Measurements from ENCODE around the gene CCDC171. TPM values are rescaled to one million over a fixed set of nuclear protein-coding genes. Genes with fewer than 3 reads are reported as not detected.

CCDC171 gene
- total RNA-seq, 2 donors from 2014 or later = 2.3 to 4.7 TPM

DNA sequence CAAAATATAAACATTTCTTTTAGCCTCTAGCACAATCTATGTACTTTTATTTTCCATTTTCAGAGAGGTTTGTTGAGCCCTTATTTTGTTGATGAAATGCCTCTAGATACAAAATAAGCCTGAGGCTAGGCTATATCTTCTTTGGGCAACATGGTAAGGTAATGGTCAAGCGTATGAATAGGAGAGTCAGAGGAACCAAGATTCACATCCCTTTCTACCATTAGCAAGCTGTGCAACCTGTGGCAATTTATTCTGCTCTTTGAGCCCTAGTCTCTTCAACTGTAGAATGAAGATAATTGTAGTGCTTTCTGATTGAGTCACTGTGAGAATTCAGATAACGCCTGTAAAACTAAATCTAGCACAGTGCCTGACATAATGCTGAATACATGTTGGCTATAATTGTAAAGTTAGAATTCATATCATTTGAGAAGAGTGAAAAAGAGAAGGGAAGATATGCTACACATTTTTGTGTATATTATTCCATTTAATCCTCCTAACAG, 412.5 kb downstream of the CCDC171 start:
- Histone ChIP-seq H3K4me1 (no peaks in the 10 kb centered on the region), H3K36me3 (replicated peaks in 1 of 2; ENCODE audit: insufficient read depth in 1 of 2, low read depth in 2 of 2) (no peaks in the 10 kb centered on the region), H3K9me3 (no peaks in the 10 kb centered on the region), H3K27me3 (no peaks in the 10 kb centered on the region), H3K27ac (no peak overlapping the region), H3K4me3 (no peak overlapping the region)
- intact Hi-C loops (cut with DNase I) = no loop called here
- DNase-seq (no peak), ATAC-seq (no peak)
- WGBS, 2 donors = 88 to 96% methylated on average over 2 of the region's 2 CpGs
- TF ChIP-seq, protein P1, sequence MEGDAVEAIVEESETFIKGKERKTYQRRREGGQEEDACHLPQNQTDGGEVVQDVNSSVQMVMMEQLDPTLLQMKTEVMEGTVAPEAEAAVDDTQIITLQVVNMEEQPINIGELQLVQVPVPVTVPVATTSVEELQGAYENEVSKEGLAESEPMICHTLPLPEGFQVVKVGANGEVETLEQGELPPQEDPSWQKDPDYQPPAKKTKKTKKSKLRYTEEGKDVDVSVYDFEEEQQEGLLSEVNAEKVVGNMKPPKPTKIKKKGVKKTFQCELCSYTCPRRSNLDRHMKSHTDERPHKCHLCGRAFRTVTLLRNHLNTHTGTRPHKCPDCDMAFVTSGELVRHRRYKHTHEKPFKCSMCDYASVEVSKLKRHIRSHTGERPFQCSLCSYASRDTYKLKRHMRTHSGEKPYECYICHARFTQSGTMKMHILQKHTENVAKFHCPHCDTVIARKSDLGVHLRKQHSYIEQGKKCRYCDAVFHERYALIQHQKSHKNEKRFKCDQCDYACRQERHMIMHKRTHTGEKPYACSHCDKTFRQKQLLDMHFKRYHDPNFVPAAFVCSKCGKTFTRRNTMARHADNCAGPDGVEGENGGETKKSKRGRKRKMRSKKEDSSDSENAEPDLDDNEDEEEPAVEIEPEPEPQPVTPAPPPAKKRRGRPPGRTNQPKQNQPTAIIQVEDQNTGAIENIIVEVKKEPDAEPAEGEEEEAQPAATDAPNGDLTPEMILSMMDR (IDR thresholded peaks at IDR 0.05) = no peak
- no peak for TF ChIP-seq POLR2A (IDR thresholded peaks at IDR 0.05)

DNA sequence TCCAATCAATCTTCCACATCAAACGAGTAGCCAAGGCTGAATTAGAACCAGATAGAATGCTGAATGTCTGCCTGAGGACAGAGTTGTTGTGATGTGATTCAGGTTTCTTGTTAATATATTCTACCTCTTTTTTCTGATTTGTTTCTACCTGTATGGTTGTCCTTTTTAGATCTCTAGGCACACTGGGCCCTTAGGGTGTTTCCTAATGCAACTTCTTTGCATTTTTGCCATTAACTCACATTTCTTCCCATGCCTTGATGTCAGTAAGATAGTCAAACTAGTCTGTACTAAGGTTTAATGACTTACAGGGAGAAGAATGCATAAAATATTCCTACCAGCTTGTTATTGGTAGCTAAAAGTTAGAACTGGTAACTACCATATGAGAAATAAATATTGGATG, 413.6 kb downstream of the CCDC171 start:
- DNase-seq (no peak), ATAC-seq (no peak)
- TF ChIP-seq POLR2A (IDR thresholded peaks at IDR 0.05) = no peak
- TF ChIP-seq, protein P1 (IDR thresholded peaks at IDR 0.05) = no peak
- no peaks in the 10 kb centered on the region for H3K36me3 ChIP-seq (replicated peaks in 1 of 2; ENCODE audit: insufficient read depth in 1 of 2, low read depth in 2 of 2)
- H3K27ac ChIP-seq = no peak overlapping the region
- H3K27me3 ChIP-seq = no peaks in the 10 kb centered on the region
- H3K9me3 ChIP-seq = no peaks in the 10 kb centered on the region
- intact Hi-C loops (cut with DNase I) = no loop called here
- 59 to 60% methylated on average over 1 of the region's 1 CpG for WGBS, 2 donors
- H3K4me3 ChIP-seq = no peak overlapping the region
- no peaks in the 10 kb centered on the region for H3K4me1 ChIP-seq

DNA sequence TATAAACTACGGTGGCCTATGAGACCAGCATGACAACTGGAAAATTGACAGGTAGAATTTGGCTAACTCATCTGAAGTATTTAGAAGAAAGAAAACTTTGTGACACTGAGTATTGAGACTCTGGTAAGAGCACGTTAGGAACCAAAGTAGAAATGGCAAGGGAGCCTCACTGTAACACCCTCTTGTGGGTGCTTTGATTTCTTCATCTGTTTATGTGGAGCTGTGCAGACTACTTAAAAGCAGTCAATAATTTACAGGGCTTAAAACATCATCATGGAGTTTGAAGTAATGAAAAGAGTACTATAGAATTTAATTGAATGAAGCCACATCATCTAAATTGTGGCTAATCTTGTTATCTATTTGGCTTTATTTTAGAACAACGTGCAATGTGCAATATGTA, 414.2 kb downstream of the CCDC171 start:
- Histone ChIP-seq H3K27me3 (no peaks in the 10 kb centered on the region), H3K4me3 (no peak overlapping the region), H3K4me1 (no peaks in the 10 kb centered on the region), H3K27ac (no peak overlapping the region), H3K36me3 (replicated peaks in 1 of 2; ENCODE audit: insufficient read depth in 1 of 2, low read depth in 2 of 2) (no peaks in the 10 kb centered on the region), H3K9me3 (no peaks in the 10 kb centered on the region)
- WGBS, 2 donors = 82 to 88% methylated on average over 3 of the region's 3 CpGs
- TF ChIP-seq, protein P1 (IDR thresholded peaks at IDR 0.05) = no peak
- no peak for TF ChIP-seq POLR2A (IDR thresholded peaks at IDR 0.05)
- no peak for ATAC-seq
- intact Hi-C loops (cut with DNase I) = no loop called here
- DNase-seq = no peak

DNA sequence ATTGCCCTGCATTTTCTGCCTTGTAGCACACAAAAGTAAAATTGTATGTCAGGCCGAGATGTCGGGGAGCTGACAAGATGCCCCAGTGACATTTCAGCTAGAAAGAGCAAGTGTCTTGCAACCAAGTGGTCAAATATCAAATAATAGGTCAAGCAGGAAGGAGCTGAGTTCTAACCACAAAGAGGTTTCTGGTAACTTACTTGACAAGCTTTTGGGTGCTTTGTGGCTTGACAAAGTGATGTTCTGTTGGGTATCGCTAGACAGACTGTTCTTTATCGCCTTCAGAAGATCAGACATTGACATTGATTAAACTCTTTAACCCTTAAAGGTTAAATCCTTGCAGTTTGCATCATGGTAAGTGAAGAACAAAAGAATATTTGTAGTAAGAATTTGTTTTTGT, 419.9 kb downstream of the CCDC171 start:
- intact Hi-C loops (cut with DNase I) = no loop called here
- H3K4me1 ChIP-seq = no peaks in the 10 kb centered on the region

More for the DNA sequence above, 419.9 kb downstream of the CCDC171 start:
- H3K36me3 ChIP-seq (replicated peaks in 1 of 2; ENCODE audit: insufficient read depth in 1 of 2, low read depth in 2 of 2) = no peaks in the 10 kb centered on the region
- ATAC-seq (no peak), DNase-seq (no peak)
- no peaks in the 10 kb centered on the region for H3K9me3 ChIP-seq
- H3K27me3 ChIP-seq = no peaks in the 10 kb centered on the region
- WGBS, 2 donors = 76 to 85% methylated on average over 4 of the region's 4 CpGs
- TF ChIP-seq, protein P1 (IDR thresholded peaks at IDR 0.05) = no peak
- no peak for TF ChIP-seq POLR2A (IDR thresholded peaks at IDR 0.05)
- no peak overlapping the region for H3K27ac ChIP-seq
- no peak overlapping the region for H3K4me3 ChIP-seq
